Adrenal gland (tissue), 12 donors: Measurements from ENCODE around the gene MICOS13. TPM values are rescaled to one million over a fixed set of nuclear protein-coding genes. Genes with fewer than 3 reads are reported as not detected.

Experiments
- DNase-seq, 7 donors: peaks; one replicate each; pipeline ENCODE4 v3.0.0-alpha.2; 2019 to 2020
- H3K27ac ChIP-seq, 5 donors: fragments of 200-600 bp; sonication (generic) in 4 of 5; 1 replicate in 3 of 5; 2 replicates in 2 of 5; pipeline versions ENCODE4 v1.5.1 to v1.8.0; 2016 to 2020; ENCODE audit warnings: mild to moderate bottlenecking in 1 of 5
- H3K27me3 ChIP-seq: fragments of 200-600 bp; 2 replicates; pipeline ENCODE4 v1.8.0; 2021
- H3K36me3 ChIP-seq, 2 donors: fragments of 200-600 bp; replicated peaks in 1 of 2; 1 replicate in 1 of 2; 2 replicates in 1 of 2; pipeline versions ENCODE4 v1.5.1 to v1.8.0; 2018 to 2022
- H3K4me1 ChIP-seq, 2 donors: fragments of 200-600 bp; replicated peaks in 1 of 2; 1 replicate in 1 of 2; 2 replicates in 1 of 2; pipeline versions ENCODE4 v1.5.1 to v1.8.0; 2018 to 2021
- H3K4me3 ChIP-seq, 4 donors: fragments of 200-600 bp; sonication (generic) in 3 of 4; one replicate each; pipeline ENCODE4 v1.5.1; 2016 to 2018
- H3K9me3 ChIP-seq, 3 donors: fragments of 200-600 bp; sonication (generic) in 1 of 3; replicated peaks in 1 of 3; 1 replicate in 2 of 3; 2 replicates in 1 of 3; pipeline versions ENCODE4 v1.5.1 to v1.8.0; 2016 to 2021
- POLR2A ChIP-seq, 2 donors: fragments of 450-650 bp; IDR thresholded peaks; one replicate each; pipeline ENCODE4 v1.6.1; 2017; ENCODE audit warnings: antibody characterized with exemption in 2 of 2, mild to moderate bottlenecking in 2 of 2, moderate library complexity in 1 of 2
- WGBS, 4 donors: extraction: QIAGEN DNeasy Blood & Tissue Kit in 2 of 4; methylation state at CpG; one replicate each; pipeline versions ENCODE4 v1.1.5 to v1.1.7; 2013 to 2017; 5-methylcytosine and 5-hydroxymethylcytosine counted together
- intact Hi-C, 2 donors: fragments of 100-400 bp; cut with DNase I; formaldehyde crosslinking; loops; one replicate each; pipeline versions ENCODE4 v1.14.1 to v1.15.0; 2022 to 2023
- polyA plus RNA-seq, 3 donors: library from polyadenylated mRNA; stranded (reverse); fragments of 200-250 nt in 2 of 3; fragments of 350-450 nt in 1 of 3; fragmentation: Illumina TruSeq in 1 of 3; extraction: RNeasy Lipid Tissue Mini Kit (QIAGEN cat#74804) in 1 of 3; gene quantifications; one replicate each; pipeline ENCODE4 v1.2.3, GENCODE V29; 2013 to 2014
- total RNA-seq, 9 donors: library from RNA; depleted of rRNA in 4 of 9; stranded (reverse); fragments of >200 nt in 4 of 9; fragments of 120-200 nt in 1 of 9; fragmentation: NEBNext Ultra II Directional in 1 of 9; extraction: Animal tissue kit (Norgen Biotek cat#: 25700) in 1 of 9; gene quantifications; one replicate each; pipeline versions ENCODE4 v1.1.0 to v1.2.4, GENCODE V29; 2013 to 2023
- TF ChIP-seq, protein P1 (sequence below), 6 experiments: fragments of 450-650 bp in 4 of 6; fragments of 200-600 bp in 2 of 6; sonication (generic) in 1 of 6; IDR thresholded peaks; 1 replicate in 5 of 6; 2 replicates in 1 of 6; pipeline versions ENCODE4 v1.5.1 to v1.8.0; 2016 to 2021; ENCODE audit warnings: antibody characterized with exemption in 6 of 6, mild to moderate bottlenecking in 2 of 6, moderate library complexity in 1 of 6
- donor health status: healthy with polysubstance abuse.
- donor health status: Bipolar disorder and iron deficiency.
- donor health status: DM: yes; HTN: yes; CAD: no.
- donor health status: DM: no; HTN: no; CAD: no.
- donor health status: DM: no; HTN: no; CAD: no.
- donor health status: DM: yes; HTN: yes; CAD: no.

Gene MICOS13
- total and polyA plus RNA-seq, 12 donors, result 23.4 to 211 (median 66.2) TPM

DNA sequence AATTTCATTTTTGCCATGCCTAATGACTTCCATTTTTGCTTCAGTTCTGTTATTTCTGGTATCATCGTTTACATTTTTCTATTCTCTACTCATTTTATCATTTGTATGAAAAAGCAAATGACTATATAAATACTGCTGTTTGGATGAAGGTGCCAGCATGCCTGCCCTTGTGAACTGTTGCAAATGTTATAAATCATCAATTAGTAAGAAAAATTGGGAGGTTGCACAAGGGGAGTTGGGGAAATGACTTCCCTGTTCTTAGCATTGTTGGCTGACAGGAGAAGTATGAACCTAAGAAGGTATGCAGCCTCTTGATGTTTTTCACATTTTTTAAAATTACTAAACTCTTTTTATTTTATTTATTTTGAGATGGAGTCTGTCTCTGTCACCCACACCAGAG lies 42.3 kb downstream of the MICOS13 start:
- peak in 2 of 7 donors; percentile 52 to 62 for DNase-seq
- peak overlapping the region in 2 of 5 donors; percentile 40 to 72 for H3K27ac ChIP-seq
- H3K4me1 ChIP-seq, result peaks cover 25 to 62% of the 10 kb centered on the region in 2 donors
- 33 to 43% (median 39%) methylated on average over 1 of the region's 1 CpG for WGBS, 4 donors
- no peaks in the 10 kb centered on the region for H3K27me3 ChIP-seq
- H3K36me3 ChIP-seq, result peaks cover 0 to 14% of the 10 kb centered on the region in 2 donors
- intact Hi-C loops, result no loop called here
- no peak overlapping the region for H3K4me3 ChIP-seq
- TF ChIP-seq POLR2A (IDR thresholded peaks at IDR 0.05), result no peak
- TF ChIP-seq, protein P1, sequence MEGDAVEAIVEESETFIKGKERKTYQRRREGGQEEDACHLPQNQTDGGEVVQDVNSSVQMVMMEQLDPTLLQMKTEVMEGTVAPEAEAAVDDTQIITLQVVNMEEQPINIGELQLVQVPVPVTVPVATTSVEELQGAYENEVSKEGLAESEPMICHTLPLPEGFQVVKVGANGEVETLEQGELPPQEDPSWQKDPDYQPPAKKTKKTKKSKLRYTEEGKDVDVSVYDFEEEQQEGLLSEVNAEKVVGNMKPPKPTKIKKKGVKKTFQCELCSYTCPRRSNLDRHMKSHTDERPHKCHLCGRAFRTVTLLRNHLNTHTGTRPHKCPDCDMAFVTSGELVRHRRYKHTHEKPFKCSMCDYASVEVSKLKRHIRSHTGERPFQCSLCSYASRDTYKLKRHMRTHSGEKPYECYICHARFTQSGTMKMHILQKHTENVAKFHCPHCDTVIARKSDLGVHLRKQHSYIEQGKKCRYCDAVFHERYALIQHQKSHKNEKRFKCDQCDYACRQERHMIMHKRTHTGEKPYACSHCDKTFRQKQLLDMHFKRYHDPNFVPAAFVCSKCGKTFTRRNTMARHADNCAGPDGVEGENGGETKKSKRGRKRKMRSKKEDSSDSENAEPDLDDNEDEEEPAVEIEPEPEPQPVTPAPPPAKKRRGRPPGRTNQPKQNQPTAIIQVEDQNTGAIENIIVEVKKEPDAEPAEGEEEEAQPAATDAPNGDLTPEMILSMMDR (IDR thresholded peaks at IDR 0.05), result no peak
- no peaks in the 10 kb centered on the region for H3K9me3 ChIP-seq

GRCh38 chr19:5635427-5635826 lies 44.9 kb downstream of the MICOS13 start:
- WGBS, 4 donors, result 83 to 91% (median 89%) methylated on average over 6 of the region's 6 CpGs
- Histone ChIP-seq H3K4me3 (no peak overlapping the region), H3K27ac (peak overlapping the region in 1 of 5 donors; percentile 14), H3K4me1 (peaks cover 37 to 67% of the 10 kb centered on the region in 2 donors), H3K27me3 (no peaks in the 10 kb centered on the region), H3K36me3 (no peaks in the 10 kb centered on the region), H3K9me3 (no peaks in the 10 kb centered on the region)
- no peak for TF ChIP-seq POLR2A (IDR thresholded peaks at IDR 0.05)
- TF ChIP-seq, protein P1 (IDR thresholded peaks at IDR 0.05), result no peak
- DNase-seq, result peak in 1 of 7 donors; percentile 33
- intact Hi-C loops, result no loop called here

DNA sequence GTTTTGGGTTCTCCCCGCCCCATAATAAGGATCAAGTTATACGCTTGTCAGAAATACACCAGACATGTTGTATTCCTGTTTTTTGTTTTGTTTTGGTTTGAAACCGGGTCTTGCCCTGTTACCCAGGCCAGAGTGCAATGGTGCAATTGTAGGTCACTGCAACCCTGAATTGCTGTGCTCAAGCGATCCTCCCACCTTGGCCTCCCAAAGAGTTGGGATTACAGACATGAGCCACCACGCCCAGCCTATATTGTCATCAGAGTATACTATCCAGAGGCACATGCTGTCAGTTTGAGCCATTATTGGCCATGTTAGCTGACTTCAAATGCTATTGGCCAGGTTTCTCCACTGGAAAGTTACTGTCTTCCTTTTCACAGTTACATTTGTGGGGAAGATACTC lies 47.7 kb downstream of the MICOS13 start:
- intact Hi-C loops, result no loop called here
- Histone ChIP-seq H3K27ac (peak overlapping the region in 1 of 5 donors; percentile 40), H3K36me3 (peaks cover 0 to 14% of the 10 kb centered on the region in 2 donors), H3K4me1 (peaks cover 40 to 80% of the 10 kb centered on the region in 2 donors), H3K9me3 (no peaks in the 10 kb centered on the region), H3K27me3 (no peaks in the 10 kb centered on the region), H3K4me3 (peak overlapping the region in 1 of 4 donors; percentile 8)
- WGBS, 4 donors, result 67 to 80% (median 75%) methylated on average over 5 of the region's 5 CpGs
- TF ChIP-seq POLR2A (IDR thresholded peaks at IDR 0.05), result no peak
- TF ChIP-seq, protein P1 (IDR thresholded peaks at IDR 0.05), result no peak
- DNase-seq, result no peak

DNA sequence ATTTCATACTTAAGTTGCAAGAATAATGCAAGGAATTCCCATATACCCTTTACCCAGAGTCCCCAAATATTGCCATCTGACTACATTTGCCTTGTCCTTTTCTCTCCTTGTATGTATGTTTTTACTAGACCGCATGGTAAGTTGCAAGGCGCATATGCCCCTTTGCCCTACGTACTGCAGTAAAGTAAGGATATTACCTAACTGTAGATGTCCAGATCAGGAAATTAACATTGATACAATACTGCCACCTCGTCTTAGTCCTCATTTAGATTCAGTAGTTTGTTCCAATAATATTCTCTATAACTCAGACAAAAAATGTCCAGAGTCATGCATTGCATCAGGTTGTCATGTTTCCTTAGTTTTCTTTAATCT lies 48.1 kb downstream of the MICOS13 start:
- WGBS, 4 donors, result 71 to 82% (median 74%) methylated on average over 4 of the region's 4 CpGs
- peak overlapping the region in 1 of 4 donors; percentile 8 for H3K4me3 ChIP-seq
- H3K9me3 ChIP-seq, result no peaks in the 10 kb centered on the region
- intact Hi-C loops, result no loop called here
- no peak for DNase-seq
- no peaks in the 10 kb centered on the region for H3K27me3 ChIP-seq
- peaks cover 36 to 80% of the 10 kb centered on the region in 2 donors for H3K4me1 ChIP-seq
- TF ChIP-seq POLR2A (IDR thresholded peaks at IDR 0.05), result no peak
- TF ChIP-seq, protein P1 (IDR thresholded peaks at IDR 0.05), result no peak
- peak overlapping the region in 3 of 5 donors; percentile 24 to 40 (median 33) for H3K27ac ChIP-seq
- H3K36me3 ChIP-seq, result peaks cover 0 to 18% of the 10 kb centered on the region in 2 donors
